ENCODE measurements around the gene TUBGCP4.

TUBGCP4 gene

DNA sequence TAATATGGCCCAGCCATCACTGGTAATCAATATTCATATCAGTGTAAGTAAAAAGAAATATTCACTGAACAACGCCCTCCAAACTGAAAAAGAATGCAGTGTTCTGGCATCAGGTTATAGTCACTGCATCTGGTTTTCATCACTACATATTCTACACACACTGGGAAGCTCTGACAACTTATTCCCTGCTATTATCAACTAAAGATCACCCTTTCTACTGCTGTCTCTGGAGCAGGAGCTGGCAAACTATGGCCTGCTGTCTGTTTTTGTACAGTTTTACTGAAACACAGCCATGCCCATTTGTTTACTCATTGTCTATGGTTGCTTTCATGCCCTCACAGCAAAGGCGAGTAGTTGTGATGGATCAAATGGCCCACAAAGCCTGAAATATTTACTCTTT lies 35.3 kb downstream of the TUBGCP4 start:
- no peak for DNase-seq

DNA sequence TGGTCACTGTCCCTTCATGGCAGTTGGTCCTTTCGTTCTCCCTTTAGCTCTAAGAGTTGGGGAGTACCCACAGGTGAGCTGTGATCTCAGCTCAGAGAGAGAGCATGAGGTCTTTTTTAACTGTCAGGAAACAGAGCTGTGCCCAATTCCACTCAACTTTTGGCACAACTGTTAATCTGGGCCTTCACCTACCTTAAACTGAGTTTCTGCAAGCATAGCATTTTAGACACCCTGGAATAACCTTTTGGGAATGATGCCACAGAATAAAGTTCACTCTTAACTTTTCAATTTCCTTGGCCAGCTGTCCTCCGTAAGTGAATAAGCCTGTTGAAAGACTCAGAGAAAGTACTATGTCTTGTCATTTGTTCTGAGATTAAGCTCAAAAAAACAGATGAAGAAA lies 35.9 kb downstream of the TUBGCP4 start:
- no peak for DNase-seq

DNA sequence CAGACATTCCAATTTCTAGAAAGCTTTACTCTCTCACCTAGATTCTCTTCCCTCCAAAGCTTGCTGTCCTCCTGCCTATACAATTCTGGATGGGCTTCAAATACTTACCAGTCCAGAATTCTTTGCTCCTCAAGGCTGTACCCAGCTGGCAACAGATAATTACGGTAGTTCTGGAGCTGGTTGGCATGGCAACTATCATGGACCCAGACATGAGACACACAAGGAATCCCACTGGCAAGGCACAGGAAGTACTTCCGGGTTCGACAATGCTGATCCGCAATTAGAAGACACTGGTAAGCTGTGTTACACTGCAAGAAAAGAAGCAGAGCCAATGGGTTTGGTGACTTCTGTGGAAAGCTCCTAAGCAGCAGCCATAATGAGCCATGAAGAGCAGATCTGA lies 37.9 kb downstream of the TUBGCP4 start:
- peak in 1 of 2 experiments; percentile 2 for DNase-seq

DNA sequence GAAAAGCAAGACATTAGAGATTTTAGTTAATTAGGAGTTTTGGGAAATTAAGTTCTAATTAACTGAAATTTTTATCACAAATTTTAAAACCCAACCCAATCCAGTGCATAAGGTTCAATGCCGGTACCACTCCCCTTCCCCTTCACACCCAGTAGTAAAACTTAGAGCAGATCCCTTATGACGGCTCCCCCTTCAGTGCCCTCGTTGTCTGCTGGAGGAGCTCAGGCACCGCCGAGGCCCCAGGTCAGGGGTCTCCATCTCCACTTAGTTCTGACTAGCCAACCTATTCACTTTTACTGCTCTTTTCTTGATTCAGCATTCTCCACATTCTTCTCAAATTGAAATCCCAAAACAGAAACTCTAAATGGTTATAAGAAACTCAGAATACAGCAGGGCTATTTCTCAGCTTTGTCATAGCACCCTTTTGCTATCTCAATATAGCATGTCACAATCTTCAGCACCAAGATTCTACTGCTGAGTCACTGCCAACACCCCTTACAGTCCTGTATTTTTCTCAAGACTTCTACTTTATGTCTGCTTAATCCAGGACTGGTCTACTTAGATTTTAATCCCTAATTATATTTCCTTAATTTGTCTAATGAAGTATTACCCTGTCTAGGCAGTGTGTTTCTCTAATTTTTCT lies 39.8 kb downstream of the TUBGCP4 start:
- DNase-seq, result no peak

DNA sequence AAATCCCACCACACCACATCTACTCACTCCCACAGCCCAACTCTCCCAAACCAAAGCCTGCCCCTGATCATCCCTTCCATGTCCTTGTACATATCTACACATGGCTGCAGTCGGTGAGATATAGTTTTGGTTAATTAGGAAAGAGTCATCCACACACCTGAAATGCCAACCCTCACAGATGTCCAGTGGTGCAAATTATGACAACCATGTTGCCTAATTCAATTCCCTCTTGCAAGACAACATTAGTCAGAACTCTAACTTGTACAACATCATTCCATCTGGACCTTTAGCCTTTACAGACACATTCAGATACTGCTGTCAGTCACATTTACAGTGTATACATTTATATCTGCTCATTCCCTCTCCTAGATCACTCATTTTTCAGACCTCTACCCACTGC lies 41.2 kb downstream of the TUBGCP4 start:
- no peak for DNase-seq

DNA sequence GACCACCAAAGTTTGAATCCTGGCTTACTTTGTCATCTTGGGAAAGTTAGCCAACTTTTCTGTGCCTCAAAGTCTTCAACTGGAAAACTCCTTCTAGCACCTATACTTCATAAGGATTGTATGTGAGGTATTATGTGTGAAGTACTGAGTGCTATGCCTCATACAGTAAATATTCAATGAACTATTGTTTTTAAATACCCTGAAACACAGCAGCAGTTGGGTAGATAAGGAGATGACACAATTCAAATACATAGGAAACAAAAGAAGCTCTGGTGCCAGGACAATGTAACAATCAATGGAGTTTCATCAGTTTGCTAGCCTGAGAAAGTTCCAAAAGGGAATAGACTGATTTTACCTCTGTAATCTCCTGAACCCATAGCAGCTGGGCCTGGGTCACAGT lies 43.3 kb downstream of the TUBGCP4 start:
- no peak for DNase-seq

DNA sequence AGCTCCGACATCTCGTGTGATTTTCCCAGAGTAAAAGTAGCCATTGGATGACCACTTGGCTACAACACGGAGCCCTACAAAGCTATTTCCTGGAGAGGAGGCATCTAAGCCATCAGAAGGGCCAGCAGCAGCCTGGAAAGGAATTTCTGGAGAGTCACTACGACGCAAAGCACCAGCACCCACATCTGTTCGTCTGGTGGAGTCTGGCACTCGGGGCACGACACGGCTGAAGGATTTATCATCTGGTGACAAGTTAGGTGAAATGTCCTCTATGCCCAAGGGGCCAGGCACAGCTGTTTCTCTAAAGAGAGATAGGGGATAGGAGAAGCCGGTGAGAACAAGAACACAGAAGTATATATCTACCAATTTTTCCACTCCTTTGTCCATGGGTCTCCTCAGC lies 49.5 kb downstream of the TUBGCP4 start:
- no peak for DNase-seq

DNA sequence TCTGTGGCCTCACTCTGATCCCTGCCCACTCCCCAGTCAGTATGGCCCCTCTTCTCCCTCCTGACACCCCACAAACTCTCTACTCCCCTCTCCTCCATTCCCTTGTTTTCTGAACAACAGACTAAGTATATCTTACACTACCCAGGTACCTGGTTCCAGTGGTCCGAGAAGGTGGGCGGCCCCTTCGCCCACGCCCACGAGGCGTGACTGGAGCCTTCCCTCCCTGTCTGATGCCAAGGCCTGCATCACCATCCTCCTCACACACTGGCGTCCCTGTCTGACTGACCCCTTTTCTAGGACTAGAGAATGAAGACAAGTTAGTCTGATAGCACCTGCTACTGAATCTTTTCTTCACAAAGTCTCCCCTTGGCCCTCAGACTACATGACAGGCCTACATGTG lies 50.0 kb downstream of the TUBGCP4 start:
- DNase-seq, result no peak

DNA sequence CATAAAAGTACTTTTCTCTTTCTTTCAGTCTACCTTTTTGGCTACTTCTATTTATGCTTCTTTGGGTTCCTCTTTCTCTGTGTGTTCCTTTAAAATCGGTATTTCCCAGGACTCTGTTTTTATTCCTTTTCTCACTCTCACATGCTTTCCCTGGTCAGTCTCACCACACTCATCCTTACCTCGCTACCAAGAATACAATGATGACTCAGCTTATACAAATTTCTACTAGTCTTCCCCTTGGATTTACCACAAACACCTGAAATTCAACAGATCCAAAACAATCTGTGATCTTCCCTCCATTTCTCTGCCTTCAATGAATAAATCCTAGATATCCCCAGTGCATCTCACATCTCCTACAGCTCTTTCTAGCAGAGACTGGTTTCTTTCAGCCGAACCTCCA lies 52.9 kb downstream of the TUBGCP4 start:
- DNase-seq, result no peak

DNA sequence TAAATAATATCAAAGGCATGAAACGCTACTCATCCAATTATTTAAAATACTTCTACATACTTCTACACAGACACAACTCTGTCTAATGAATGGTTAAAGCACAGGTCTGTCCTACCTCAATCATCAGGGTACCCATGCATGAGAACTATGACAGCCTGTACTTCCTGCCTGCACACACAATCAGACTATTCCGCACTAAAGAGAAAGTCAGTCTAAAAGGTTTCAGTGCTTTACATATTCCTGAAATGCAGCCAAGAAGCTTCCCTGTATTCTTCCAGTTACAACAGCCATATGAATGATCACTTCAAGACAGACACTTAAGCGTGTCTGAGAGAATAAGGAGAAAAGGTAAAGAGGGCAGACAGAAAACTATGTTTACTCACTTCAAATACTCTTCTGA lies 58.8 kb downstream of the TUBGCP4 start:
- DNase-seq, result peak in 1 of 2 experiments; percentile 23

DNA sequence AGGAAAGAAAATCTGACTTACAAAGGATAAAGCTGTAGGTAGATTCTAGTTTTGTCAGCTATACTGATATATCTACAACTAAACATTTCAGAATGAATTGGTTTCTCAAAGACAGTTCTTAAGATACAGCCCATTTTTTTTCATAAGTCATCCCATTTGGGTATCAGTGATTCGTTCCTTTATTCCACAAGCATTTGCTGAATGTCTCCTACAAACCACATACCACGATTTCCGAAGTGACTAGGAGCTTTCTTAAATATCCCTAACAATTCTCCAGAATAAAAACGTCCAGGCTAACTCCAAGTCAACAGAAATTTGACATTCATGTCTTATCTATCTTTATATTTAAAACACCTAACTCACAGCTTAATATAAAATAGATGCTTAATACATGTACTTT lies 62.3 kb downstream of the TUBGCP4 start:
- no peak for DNase-seq

DNA sequence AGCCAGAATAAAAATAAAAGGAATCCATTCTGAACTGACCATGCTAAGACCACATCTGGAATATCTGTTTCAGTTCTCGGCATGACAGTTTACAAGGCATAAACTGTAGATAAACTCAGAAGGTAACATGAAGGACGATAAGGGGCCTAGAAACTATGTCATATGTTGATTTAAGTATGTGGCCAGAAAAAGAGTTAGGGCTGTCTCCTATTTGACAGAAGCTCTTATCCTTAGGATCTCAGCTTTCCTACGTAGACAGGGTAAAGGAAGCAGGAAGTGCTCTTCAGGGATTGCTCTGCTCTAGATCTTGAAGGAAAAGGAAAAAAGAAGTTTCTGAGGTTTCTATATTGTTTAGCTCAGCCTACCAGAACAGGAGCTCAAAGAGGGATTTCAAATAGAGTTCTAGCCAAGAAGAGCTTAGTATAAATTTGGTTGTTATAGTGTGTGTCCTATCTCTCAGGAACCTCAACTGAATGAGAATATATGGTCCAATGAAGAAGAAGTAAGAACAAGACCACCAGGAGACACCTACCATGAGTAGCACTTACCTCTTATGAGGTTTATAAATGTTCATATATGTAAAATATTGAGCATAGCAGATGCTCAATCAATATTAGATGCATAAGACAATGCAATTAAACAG lies 62.9 kb downstream of the TUBGCP4 start:
- no peak for DNase-seq

DNA sequence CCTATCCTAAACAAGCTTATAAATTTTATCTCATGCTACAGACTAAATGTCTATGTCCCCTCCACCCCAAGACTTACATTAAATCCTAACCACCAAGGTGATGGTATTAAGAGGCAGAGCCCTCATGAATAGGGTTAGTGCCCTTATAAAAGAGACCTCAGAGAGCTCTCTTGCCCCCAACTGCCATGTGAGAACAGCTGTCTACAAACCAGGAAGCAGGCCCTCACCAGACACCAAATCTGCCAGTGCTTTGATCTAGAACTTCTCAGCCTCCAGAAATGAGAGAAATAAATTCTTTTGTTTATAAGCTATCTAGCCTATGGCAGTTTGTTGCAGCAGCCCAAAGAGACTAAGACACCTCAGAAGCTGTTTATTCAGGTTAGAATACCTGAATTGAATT lies 63.5 kb downstream of the TUBGCP4 start:
- no peak for DNase-seq

DNA sequence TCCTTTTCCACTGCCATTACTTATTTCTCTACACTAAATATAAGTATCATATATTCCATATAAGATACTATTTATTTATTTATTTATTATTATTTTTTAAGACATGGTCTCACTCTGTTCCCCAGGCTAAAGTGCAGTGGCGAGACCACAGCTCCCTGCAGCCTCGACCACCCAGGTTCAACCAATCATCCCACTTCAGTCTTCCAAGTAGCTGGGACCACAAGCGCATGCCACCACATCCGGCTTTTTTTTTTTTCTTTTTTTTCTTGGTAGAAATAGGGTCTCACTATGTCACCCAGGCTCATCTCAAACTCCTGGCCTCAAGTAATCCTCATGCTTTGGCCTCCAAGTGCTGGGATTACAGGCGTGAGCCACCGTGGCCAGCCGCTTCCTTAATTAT lies 65.5 kb downstream of the TUBGCP4 start:
- no peak for DNase-seq

DNA sequence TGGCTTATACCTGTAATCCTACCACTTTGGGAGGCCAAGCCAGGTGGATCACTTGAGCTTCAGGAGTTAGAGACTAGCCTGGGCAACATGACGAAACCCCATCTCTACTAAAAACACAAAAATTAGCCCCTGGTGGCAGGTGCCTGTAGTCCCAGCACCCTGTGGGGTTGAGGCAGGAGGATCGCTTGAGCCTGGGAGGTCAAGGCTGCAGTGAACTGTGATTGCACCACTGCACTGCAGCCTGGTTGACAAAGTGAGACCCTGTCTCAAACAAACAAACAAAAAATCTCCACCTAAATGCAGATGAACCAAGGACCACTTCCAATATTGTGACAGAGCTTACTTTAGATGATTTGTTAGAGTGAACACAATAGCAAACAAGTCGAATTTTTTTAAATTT lies 68.4 kb downstream of the TUBGCP4 start:
- DNase-seq, result no peak

DNA sequence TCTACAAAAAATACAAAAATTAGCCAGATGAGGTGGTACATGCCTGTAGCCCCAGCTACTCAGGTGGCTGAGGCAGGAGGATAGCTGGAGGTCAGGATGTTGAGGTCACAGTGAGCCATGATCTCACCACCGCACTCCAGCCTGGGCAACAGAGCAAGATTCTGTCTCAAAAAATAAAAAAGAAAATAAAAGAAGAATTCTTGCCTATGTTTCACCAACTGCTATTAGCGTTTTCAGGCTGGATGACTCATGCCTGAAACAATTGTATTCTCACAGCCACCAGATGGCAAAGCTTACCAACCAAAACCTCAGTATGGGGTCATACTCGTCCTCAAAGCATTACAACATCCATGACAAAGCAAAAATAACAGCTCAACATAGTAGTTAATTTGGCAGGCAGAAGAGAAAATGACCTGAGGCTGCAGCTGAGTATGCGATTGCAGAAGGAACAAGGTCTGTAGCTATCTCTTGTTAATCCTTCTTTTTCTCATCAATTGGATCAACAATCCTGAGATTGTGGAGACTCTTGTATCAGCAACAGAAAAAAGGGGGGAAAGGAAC lies 69.9 kb downstream of the TUBGCP4 start:
- DNase-seq, result peak; percentile 75 to 86

DNA sequence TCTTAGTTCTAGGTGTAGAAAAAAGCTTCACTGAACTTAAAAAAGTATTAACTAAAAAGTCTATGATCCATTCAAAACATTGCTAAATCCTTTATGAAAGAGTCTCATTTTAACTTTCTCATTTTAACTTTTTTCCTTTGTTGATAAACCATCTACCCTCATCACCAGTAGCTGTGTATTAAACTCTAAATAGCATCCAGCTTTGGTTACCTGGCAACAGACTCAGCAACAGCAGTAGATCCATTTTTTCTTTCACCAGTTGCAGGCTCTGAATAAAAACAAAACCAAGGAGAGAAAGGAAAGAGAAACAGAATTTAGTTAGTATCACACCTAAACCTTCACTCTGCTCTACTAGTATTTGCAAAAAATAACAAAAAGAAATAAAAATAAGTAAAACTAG lies 70.4 kb downstream of the TUBGCP4 start:
- DNase-seq, result peak in 1 of 2 experiments; percentile 13

DNA sequence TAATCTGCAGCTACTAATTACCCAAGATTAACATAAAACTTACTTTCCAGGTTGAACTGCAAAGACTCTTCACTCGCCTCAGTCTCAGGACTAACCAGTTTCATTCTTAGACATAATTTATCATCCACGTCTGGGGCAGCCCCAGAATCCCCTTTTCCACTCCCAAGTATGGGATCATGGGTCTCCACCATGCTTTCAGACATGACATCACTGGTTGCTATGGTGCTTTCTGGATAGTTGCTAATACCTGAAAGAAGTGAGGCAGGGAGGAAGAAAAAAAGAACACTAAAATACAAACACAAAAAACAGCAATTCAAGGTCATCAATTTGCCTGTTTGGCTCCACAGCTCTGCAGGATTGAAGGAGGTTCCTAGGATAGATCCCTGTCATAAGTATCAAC lies 75.4 kb downstream of the TUBGCP4 start:
- DNase-seq, result no peak

DNA sequence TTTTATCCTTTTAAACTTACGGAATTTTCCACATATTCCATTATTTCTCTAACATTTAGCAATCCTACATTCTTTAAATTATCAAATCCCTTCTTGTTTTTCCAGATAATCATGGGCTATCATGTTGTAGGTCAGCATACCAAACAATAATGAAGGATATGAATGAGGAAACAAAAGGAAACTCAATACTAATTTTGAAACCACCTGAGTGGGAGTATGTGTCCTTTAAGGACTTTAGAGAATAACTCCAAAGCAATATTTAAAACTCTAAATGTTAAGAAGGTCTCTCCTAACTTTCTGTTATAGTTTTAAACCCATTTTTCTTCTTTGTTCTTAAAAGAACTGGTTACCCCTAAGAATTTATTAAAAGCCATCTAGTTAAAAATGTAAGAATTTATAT lies 79.1 kb downstream of the TUBGCP4 start:
- no peak for DNase-seq
